Measurements from ENCODE around the gene PRDM15. TPM values are rescaled to one million over a fixed set of nuclear protein-coding genes. Genes with fewer than 3 reads are reported as not detected.

Gene PRDM15
- polyA plus RNA-seq, 1 experiment = 5.1 TPM

- CTCF ChIA-PET = interaction anchor here (0.7 kb wide), 1 partner anchor 100 kb away, joined by 3 read pairs; no protein-coding TSS in a partner anchor
- no peak for TF ChIP-seq CTCF (IDR thresholded peaks at IDR 0.05; ENCODE audit: low read depth, low read length)
- no peaks in the 10 kb centered on the region for H3K27me3 ChIP-seq (ENCODE audit: control insufficient read depth, insufficient read depth, low read length)
- no peak overlapping the region for H3K27ac ChIP-seq (ENCODE audit: low read depth, low read length)
- no peaks in the 10 kb centered on the region for H3K9me3 ChIP-seq (ENCODE audit: control insufficient read depth, insufficient read depth, low read length)
- no peak overlapping the region for H3K4me3 ChIP-seq (ENCODE audit: low read depth, low read length)
- POLR2A ChIA-PET = no interaction called here
- DNase-seq (ENCODE audit: low read depth, low spot score) = no peak
These were observed 38.4 kb upstream of the PRDM15 start for GRCh38 chr21:41917531-41917930.

GRCh38 chr21:41916888-41917433 lies 37.8 kb upstream of the PRDM15 start:
- CTCF ChIA-PET = interaction anchor here (0.6 kb wide), 1 partner anchor 100 kb away, joined by 3 read pairs; no protein-coding TSS in a partner anchor
- no peak overlapping the region for H3K4me3 ChIP-seq (ENCODE audit: low read depth, low read length)
- TF ChIP-seq CTCF (IDR thresholded peaks at IDR 0.05; ENCODE audit: low read depth, low read length) = no peak
- H3K27me3 ChIP-seq (ENCODE audit: control insufficient read depth, insufficient read depth, low read length) = no peaks in the 10 kb centered on the region
- POLR2A ChIA-PET = no interaction called here
- DNase-seq (ENCODE audit: low read depth, low spot score) = no peak
- no peak overlapping the region for H3K27ac ChIP-seq (ENCODE audit: low read depth, low read length)
- H3K9me3 ChIP-seq (ENCODE audit: control insufficient read depth, insufficient read depth, low read length) = no peaks in the 10 kb centered on the region

GRCh38 chr21:41914965-41915364 lies 35.8 kb upstream of the PRDM15 start:
- no peak overlapping the region for H3K27ac ChIP-seq (ENCODE audit: low read depth, low read length)
- no peak for TF ChIP-seq CTCF (IDR thresholded peaks at IDR 0.05; ENCODE audit: low read depth, low read length)
- ChIA-PET POLR2A (no interaction called here), CTCF (no interaction called here)
- DNase-seq (ENCODE audit: low read depth, low spot score) = no peak
- no peak overlapping the region for H3K4me3 ChIP-seq (ENCODE audit: low read depth, low read length)
- no peaks in the 10 kb centered on the region for H3K27me3 ChIP-seq (ENCODE audit: control insufficient read depth, insufficient read depth, low read length)
- no peaks in the 10 kb centered on the region for H3K9me3 ChIP-seq (ENCODE audit: control insufficient read depth, insufficient read depth, low read length)

- Histone ChIP-seq H3K4me3 (ENCODE audit: low read depth, low read length) (no peak overlapping the region), H3K9me3 (ENCODE audit: control insufficient read depth, insufficient read depth, low read length) (no peaks in the 10 kb centered on the region), H3K27ac (ENCODE audit: low read depth, low read length) (no peak overlapping the region), H3K27me3 (ENCODE audit: control insufficient read depth, insufficient read depth, low read length) (no peaks in the 10 kb centered on the region)
- no peak for DNase-seq (ENCODE audit: low read depth, low spot score)
- CTCF ChIA-PET = no interaction called here
- no peak for TF ChIP-seq CTCF (IDR thresholded peaks at IDR 0.05; ENCODE audit: low read depth, low read length)
- POLR2A ChIA-PET = no interaction called here
These were observed 35.2 kb upstream of the PRDM15 start for GRCh38 chr21:41914358-41914757.

GRCh38 chr21:41913230-41913629 lies 34.1 kb upstream of the PRDM15 start:
- ChIA-PET CTCF (interaction anchor here (1.3 kb wide), 1 partner anchor 204 kb away, joined by 3 read pairs; no protein-coding TSS in a partner anchor), POLR2A (no interaction called here)
- Histone ChIP-seq H3K9me3 (ENCODE audit: control insufficient read depth, insufficient read depth, low read length) (no peaks in the 10 kb centered on the region), H3K27me3 (ENCODE audit: control insufficient read depth, insufficient read depth, low read length) (no peaks in the 10 kb centered on the region), H3K27ac (ENCODE audit: low read depth, low read length) (no peak overlapping the region), H3K4me3 (ENCODE audit: low read depth, low read length) (no peak overlapping the region)
- DNase-seq (ENCODE audit: low read depth, low spot score) = no peak
- no peak for TF ChIP-seq CTCF (IDR thresholded peaks at IDR 0.05; ENCODE audit: low read depth, low read length)
